OCI-LY1 (cell line): ENCODE measurements around the gene SBK3.

Experiments used
- H2AFZ ChIP-seq: fragments of 200-600 bp; sonication (generic), shearing (Covaris generic); 2 replicates; pipeline ENCODE4 v1.6.0; 2014; ENCODE audit warnings: antibody characterized with exemption, mild to moderate bottlenecking, low read length
- H3F3A ChIP-seq: fragments of 200-600 bp; sonication (generic), shearing (Covaris generic); 2 replicates; pipeline ENCODE4 v1.6.0; 2014; ENCODE audit warnings: mild to moderate bottlenecking, antibody characterized with exemption, low read length, moderate library complexity; ENCODE audit not compliant: insufficient read depth
- H3K27ac ChIP-seq: fragments of 200-600 bp; sonication (generic); 2 replicates; pipeline ENCODE4 v1.5.1; 2014; ENCODE audit warnings: low read length, mixed run types, mild to moderate bottlenecking, low read depth; ENCODE audit not compliant: poor library complexity, severe bottlenecking
- H3K27me3 ChIP-seq: fragments of 200-600 bp; sonication (generic); 2 replicates; pipeline ENCODE4 v1.6.0; 2014; ENCODE audit warnings: antibody characterized with exemption, mild to moderate bottlenecking, low read length, moderate library complexity; ENCODE audit not compliant: insufficient read depth
- H3K36me3 ChIP-seq: fragments of 200-600 bp; sonication (generic); 2 replicates; pipeline ENCODE4 v1.6.1; 2014; ENCODE audit warnings: mild to moderate bottlenecking, antibody characterized with exemption, low read length, moderate library complexity, mixed read lengths; ENCODE audit not compliant: insufficient read depth
- H3K4me1 ChIP-seq: fragments of 200-600 bp; sonication (generic); 2 replicates; pipeline ENCODE4 v1.5.1; 2014; ENCODE audit warnings: mild to moderate bottlenecking, low read length, moderate library complexity; ENCODE audit not compliant: insufficient read depth, severe bottlenecking
- H3K4me2 ChIP-seq: fragments of 200-600 bp; sonication (generic), shearing (Covaris generic); 2 replicates; pipeline ENCODE4 v1.6.1; 2014; ENCODE audit warnings: low read length
- H3K4me3 ChIP-seq: fragments of 200-600 bp; sonication (generic); 2 replicates; pipeline ENCODE4 v1.5.1; 2014; ENCODE audit warnings: low read length, low read depth, mild to moderate bottlenecking, mixed read lengths; ENCODE audit not compliant: poor library complexity, severe bottlenecking
- H3K79me2 ChIP-seq: fragments of 200-600 bp; shearing (Covaris generic); 2 replicates; pipeline ENCODE4 v1.6.1; 2016; ENCODE audit warnings: mixed run types, low read length, mixed read lengths; ENCODE audit not compliant: insufficient read depth
- H3K9ac ChIP-seq: fragments of 200-600 bp; sonication (generic), shearing (Covaris generic); 2 replicates; pipeline ENCODE4 v1.6.1; 2014; ENCODE audit warnings: mild to moderate bottlenecking, low read length, mixed read lengths
- H3K9me2 ChIP-seq: fragments of 200-600 bp; sonication (generic), shearing (Covaris generic); 2 replicates; pipeline ENCODE4 v1.6.1; 2014; ENCODE audit warnings: low read depth, mild to moderate bottlenecking, low read length, mixed read lengths
- H3K9me3 ChIP-seq: fragments of 200-600 bp; shearing (Covaris generic); 2 replicates; pipeline ENCODE4 v1.6.1; 2014; ENCODE audit warnings: low read length, mixed read lengths
- H4K20me1 ChIP-seq: fragments of 200-600 bp; sonication (generic), shearing (Covaris generic); 2 replicates; pipeline ENCODE4 v1.6.0; 2016; ENCODE audit warnings: mild to moderate bottlenecking, low read length; ENCODE audit not compliant: insufficient read depth
- CTCF ChIP-seq: fragments of 200-600 bp; sonication (generic), shearing (Covaris generic); IDR thresholded peaks from 2 replicates; pipeline ENCODE4 v1.5.1; 2017; ENCODE audit warnings: mild to moderate bottlenecking, antibody characterized with exemption, low read length, moderate library complexity, mixed read lengths
- EZH2 ChIP-seq: fragments of 200-600 bp; sonication (generic), shearing (Covaris generic); IDR thresholded peaks from 2 replicates; pipeline ENCODE4 v1.8.0; 2017; ENCODE audit warnings: borderline replicate concordance, mixed run types, mild to moderate bottlenecking, antibody characterized with exemption, low read length, moderate library complexity, mixed read lengths

Gene SBK3

GRCh38 chr19:55550321-55550650, 4.9 kb upstream of the SBK3 start:
- no peaks in the 10 kb centered on the region for H3F3A ChIP-seq

DNA sequence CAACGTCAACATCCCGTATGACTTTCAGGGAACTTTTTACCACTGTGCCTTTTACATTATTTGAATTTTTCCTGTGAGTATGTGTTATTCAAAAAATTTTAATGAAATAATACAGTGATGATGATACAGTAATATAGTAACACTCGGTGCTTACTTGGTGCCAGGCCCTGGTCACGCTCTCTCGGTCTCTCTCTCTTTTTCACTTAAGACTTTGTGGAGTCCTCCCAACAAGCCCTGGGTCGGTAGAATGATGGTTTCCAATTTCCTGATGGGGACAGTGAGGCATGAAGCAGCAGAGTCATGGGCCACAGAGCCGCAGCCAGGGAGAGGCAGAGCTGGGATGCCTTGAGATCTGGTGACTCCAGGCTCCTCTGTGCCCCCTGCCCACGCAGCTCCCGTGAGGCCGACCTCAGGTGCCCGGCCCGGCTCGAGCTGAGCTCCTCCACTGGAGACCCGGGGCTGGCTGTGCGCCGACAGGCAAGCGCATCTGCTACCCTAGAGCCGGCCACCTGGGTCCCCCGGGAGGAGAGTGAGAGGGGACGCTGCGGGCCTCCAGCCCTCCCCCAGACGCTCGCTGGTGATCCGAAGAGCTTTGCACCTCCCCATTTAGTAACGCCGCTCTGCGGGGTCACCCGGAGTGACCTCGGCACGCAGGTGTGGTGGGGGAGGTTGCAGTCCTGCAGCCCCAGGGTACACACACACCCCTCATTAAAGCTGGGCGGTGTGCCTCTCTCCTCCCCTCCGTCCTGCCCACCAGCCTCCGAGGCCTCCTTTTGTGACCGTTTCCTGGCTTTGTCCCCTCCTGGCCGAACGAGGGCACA, 4.4 kb upstream of the SBK3 start:
- Histone ChIP-seq H3K36me3 (no peaks in the 10 kb centered on the region), H3K79me2 (no peaks in the 10 kb centered on the region), H3K4me2 (no peak overlapping the region), H3F3A (no peaks in the 10 kb centered on the region), H3K4me1 (no peaks in the 10 kb centered on the region), H2AFZ (no peak overlapping the region), H3K9me2 (no peaks in the 10 kb centered on the region), H3K9ac (no peak overlapping the region), H3K27ac (no peak overlapping the region), H3K27me3 (peaks cover 9% of the 10 kb centered on the region; the same call in 1 of the 2 replicates), H3K9me3 (no peaks in the 10 kb centered on the region), H4K20me1 (no peaks in the 10 kb centered on the region), H3K4me3 (no peak overlapping the region)
- TF ChIP-seq CTCF (no peak), EZH2 (no peak)

More at GRCh38 chr19:55550321-55550650, 4.9 kb upstream of the SBK3 start:
- H3K27ac ChIP-seq: no peak overlapping the region
- H3K9me3 ChIP-seq: no peaks in the 10 kb centered on the region
- H4K20me1 ChIP-seq: no peaks in the 10 kb centered on the region
- no peak overlapping the region for H3K4me2 ChIP-seq
- no peak for TF ChIP-seq EZH2
- H3K27me3 ChIP-seq: peaks cover 8% of the 10 kb centered on the region; the same call in 1 of the 2 replicates
- H2AFZ ChIP-seq: no peak overlapping the region
- no peaks in the 10 kb centered on the region for H3K9me2 ChIP-seq
- no peaks in the 10 kb centered on the region for H3K79me2 ChIP-seq
- no peak overlapping the region for H3K4me3 ChIP-seq
- H3K4me1 ChIP-seq: no peaks in the 10 kb centered on the region
- H3K9ac ChIP-seq: no peak overlapping the region
- no peaks in the 10 kb centered on the region for H3K36me3 ChIP-seq

- no peaks in the 10 kb centered on the region for H3K9me2 ChIP-seq
- no peaks in the 10 kb centered on the region for H3K4me1 ChIP-seq
- H3K27me3 ChIP-seq: peaks cover 9% of the 10 kb centered on the region; the same call in 1 of the 2 replicates
- no peak overlapping the region for H3K4me2 ChIP-seq
- no peaks in the 10 kb centered on the region for H3K9me3 ChIP-seq
- no peaks in the 10 kb centered on the region for H3K36me3 ChIP-seq
- no peak overlapping the region for H2AFZ ChIP-seq
- H4K20me1 ChIP-seq: no peaks in the 10 kb centered on the region
- no peak overlapping the region for H3K27ac ChIP-seq
- H3K79me2 ChIP-seq: no peaks in the 10 kb centered on the region
- TF ChIP-seq CTCF (no peak), EZH2 (no peak)
- no peak overlapping the region for H3K9ac ChIP-seq
- H3K4me3 ChIP-seq: no peak overlapping the region
- H3F3A ChIP-seq: no peaks in the 10 kb centered on the region
Observed at GRCh38 chr19:55546822-55547614, 1.7 kb upstream of the SBK3 start.
